Right ventricle myocardium superior (tissue), 1 donor: ENCODE data around the gene TNFRSF4. TPM values are rescaled to one million over a fixed set of nuclear protein-coding genes. Genes with fewer than 3 reads are reported as not detected.
"Not testable (repeated sequence)": the region's sequence is repeated elsewhere in the genome, so short reads cannot be mapped to it uniquely, and the experiment has no call there.

ENCODE experiments used
- ATAC-seq: fragments of 200-7000 bp; cut with Tn5 transposase; one replicate; pipeline ENCODE4 v1.9.1; 2020; ENCODE audit warnings: mild to moderate bottlenecking; ENCODE audit not compliant: poor library complexity
- DNase-seq: peaks from one replicate; pipeline ENCODE4 v3.0.0-alpha.2; 2020
- intact Hi-C: fragments of 100-400 bp; cut with DNase I; formaldehyde crosslinking; loops from one replicate; pipeline ENCODE4 v1.11.2; 2022
- total RNA-seq: library from RNA; stranded (reverse); fragmentation: NEBNext Ultra II Directional; extraction: Animal tissue kit (Norgen Biotek cat#: 25700); gene quantifications from one replicate; pipeline ENCODE4 v1.2.1, GENCODE V29; 2021
- donor health status: DM: no; HTN: yes; CAD: no; lungs with severe emphysema.

Gene TNFRSF4
- total RNA-seq, 1 donor from 2014 or later = 2.1 TPM

GRCh38 chr1:1177452-1178206 lies 36.3 kb downstream of the TNFRSF4 start:
- DNase-seq = no peak
- intact Hi-C loops = no loop called here
- no peak for ATAC-seq

DNA sequence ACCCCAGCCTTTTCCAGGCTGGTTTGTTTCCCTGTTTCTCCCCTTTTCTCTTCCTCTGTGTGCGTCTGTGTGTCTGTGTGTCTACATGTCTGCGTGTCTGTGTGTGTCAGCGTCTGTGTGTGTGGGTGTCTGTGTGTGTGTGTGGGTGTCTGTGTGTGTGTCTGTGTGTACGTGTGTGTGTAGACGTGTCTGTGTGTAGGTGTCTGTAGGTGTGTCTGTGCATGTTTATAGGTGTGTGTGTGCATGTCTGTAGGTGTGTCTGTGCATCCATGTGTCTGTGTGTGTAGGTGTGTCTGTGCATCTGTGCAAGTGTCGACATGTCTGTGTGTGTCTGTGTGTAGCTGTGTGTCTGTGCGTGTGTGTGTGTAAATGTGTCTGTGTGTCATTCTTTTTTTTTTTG lies 37.0 kb downstream of the TNFRSF4 start:
- no peak for ATAC-seq
- intact Hi-C loops = no loop called here
- no peak for DNase-seq

DNA sequence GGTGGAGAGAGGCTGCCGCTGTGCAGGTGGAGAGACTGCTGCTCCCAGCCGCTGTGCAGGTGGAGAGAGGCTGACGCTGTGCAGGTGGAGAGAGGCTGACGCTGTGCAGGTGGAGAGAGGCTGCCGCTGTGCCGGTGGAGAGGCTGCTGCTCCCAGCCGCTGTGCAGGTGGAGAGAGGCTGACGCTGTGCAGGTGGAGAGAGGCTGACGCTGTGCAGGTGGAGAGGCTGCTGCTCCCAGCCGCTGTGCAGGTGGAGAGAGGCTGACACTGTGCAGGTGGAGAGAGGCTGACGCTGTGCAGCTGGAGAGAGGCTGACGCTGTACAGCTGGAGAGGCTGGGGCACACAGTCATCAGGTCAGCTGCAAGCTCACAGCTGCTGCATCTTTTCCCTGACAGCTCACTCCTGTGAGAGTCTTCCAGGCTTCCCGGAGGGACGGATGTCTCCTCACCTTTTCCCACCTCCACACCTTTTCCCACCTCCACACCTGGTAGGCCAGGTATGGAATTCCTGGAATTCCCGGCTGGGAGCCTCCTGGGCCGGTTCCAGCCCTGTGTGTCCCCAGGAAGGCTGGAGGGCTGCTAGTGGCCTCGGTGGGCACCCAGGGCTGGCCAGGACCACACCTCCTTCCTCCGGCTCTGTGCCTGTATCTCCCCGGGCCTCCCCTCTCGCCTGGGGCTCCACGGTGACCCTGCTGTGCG lies 37.7 kb downstream of the TNFRSF4 start:
- peak; percentile 27 for DNase-seq
- intact Hi-C loops, ATAC-seq: not testable (repeated sequence)

- DNase-seq (no peak), ATAC-seq (no peak)
- intact Hi-C loops = no loop called here
Observed at GRCh38 chr1:1175221-1176062, 38.5 kb downstream of the TNFRSF4 start.

DNA sequence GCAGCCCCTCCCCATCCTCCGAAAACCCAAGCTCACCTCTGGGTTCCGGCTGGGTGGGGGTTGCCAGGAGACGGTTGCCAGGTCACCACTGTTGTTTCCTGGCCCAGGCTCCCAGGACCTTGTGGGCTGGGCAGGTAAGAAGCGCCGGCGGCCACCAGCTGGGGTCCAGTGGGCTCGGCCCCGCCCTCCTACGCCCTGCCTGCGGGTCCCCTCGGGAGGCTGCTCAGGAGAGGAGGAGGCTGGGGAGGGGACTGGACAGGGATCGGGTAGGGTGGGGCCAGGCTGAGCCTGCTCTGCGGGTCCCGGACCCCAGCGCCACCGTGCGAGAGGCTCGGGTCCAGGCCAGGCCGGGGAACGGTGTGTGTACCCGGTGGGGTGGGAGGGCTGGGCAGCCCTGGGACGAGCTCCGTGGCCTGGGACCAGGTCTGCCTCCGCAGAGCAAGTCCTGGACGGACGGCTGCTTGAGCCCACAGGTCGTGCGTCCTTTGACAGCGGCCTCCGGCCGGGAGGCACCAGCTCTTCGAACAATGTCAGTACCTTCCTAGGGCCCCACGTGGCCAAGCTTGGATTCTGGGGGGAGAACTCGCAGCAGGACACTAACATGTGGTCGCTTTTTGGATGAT lies 40.0 kb downstream of the TNFRSF4 start, which contains the start of gene TTLL10:
Gene TTLL10 (plus strand): TSS at position 88 of the 623 bp plus-strand sequence. CDS start 5,336 bp downstream, outside the sequence.
- ATAC-seq (peak; percentile 18), DNase-seq (peak; percentile 38)
- intact Hi-C loops = no loop called here

GRCh38 chr1:1173061-1173792 lies 40.7 kb downstream of the TNFRSF4 start:
- intact Hi-C loops = no loop called here
- ATAC-seq (no peak), DNase-seq (peak; percentile 34)

GRCh38 chr1:1171546-1172340 lies 42.2 kb downstream of the TNFRSF4 start:
- DNase-seq = peak; percentile 31
- intact Hi-C loops = no loop called here
- no peak for ATAC-seq

GRCh38 chr1:1171161-1171545 lies 42.8 kb downstream of the TNFRSF4 start:
- intact Hi-C loops = no loop called here
- ATAC-seq (no peak), DNase-seq (no peak)

DNA sequence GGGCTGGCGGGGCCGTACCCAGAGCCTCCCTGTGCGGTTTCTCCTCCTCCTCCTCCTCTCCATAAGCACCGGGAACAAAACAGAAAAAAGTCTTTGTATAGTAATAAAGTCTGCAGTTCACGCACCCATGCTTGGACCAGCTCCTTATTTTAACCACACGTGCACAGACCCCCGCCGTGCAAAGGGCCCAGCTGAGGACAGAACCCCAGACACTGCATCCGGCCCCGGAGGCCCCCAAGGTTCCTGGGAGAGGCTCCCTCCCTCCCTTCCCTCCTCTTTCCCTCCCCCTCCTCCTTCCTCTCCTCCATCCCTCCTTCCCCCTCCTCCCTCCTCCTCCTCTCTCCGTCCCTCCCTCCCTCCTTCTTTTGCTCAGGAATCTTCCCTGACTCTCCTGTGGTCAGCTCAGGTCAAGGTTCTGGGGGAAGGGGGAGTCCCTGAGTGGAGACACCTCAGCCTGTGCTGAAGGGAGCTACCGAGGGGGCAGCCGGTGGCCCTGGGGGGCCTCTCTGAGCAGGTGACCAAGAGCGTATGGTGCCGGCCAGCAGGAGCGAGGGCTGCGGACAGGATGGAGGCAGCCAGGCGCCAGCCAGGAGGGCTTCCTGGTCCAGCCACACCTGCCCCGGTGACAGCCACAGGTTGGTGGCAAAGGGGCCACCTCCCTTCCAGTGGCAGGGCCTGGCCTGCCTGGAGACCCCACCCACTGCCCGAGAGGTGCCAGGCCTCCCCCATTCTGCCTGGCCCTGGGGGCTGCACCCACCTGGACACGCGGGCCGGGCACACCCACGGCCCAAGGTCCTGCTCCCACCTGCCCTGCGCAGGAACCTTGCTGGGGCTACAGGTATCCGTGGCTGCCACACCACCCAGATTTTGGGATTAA lies 43.5 kb downstream of the TNFRSF4 start:
- DNase-seq = peak; percentile 36
- ATAC-seq = no peak
- intact Hi-C loops = no loop called here

GRCh38 chr1:1169429-1170214 lies 44.3 kb downstream of the TNFRSF4 start:
- peak; percentile 32 for DNase-seq
- ATAC-seq = no peak
- intact Hi-C loops = no loop called here

DNA sequence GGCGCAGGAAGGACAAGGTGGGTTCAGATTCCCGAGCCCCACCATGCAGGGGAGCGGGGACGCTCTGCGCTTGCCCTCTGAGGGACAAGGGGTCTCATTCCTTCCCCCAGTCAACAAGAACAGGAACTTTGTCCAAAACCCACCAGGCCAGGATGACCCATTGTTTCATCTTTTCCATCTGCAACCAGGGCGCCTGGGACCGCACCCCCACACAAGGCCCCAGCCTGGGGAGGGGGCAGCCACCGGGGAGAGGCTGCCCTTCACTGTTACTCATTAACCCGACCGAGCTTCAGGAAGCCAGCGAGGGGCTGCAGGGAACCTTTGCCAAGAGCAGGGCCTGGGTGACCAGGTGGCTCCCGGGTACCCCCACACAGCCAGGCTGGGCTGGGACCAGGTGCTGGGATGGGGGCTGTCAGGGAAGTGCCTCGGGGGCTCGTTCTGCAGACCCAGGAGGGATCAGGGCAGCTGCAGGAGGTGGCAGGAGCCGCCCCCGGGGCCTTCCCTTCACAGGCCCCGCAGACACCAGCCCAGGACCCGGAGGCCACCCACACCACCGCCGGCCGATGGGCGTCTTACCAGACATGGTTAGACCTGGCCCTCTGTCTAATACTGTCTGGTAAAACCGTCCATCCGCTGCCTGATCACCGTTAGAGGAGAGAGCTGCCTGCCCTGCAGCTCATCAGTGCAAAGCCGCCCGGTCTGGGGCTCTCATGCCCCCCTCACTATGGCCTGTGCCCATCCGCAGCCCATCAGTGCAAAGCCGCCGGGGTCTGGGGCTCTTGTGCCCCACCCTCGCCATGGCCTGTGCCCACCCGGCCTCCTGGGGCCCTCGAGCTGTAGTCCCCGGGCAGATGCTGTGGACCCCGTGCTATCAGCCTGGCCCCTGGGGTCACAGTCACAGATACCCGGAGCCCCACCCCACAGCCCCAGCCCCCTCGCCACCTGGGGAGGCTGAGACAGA lies 45.2 kb downstream of the TNFRSF4 start:
- ATAC-seq = no peak
- intact Hi-C loops = no loop called here
- DNase-seq = peak; percentile 36

DNA sequence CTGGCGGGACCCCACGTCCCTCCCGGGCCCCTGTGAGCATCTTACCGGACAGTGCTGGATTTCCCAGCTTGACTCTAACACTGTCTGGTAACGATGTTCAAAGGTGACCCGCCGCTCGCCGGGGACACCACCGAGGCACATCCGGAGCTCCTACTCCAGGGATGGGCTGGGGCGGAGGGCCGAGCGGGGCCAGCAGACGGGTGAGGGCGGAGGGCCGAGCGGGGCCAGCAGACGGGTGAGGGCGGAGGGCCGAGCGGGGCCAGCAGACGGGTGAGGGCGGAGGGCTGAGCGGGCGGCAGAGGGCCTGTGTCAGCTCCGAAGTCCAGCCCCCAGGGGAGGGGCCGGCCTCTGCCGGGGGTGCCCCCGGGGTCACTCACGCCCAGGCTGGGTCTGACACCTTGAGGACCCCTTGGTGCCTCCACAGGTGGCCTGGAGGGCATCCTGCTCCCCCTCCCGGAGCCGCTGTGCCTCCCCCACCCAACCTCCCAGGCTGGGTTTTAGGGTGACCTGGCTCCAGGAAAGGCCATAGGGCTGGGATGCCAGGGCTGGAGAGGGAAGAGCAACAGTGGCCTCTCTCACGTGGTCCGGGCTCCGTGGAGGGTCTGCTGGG lies 46.0 kb downstream of the TNFRSF4 start:
- no peak for ATAC-seq
- intact Hi-C loops = no loop called here
- DNase-seq = no peak

DNA sequence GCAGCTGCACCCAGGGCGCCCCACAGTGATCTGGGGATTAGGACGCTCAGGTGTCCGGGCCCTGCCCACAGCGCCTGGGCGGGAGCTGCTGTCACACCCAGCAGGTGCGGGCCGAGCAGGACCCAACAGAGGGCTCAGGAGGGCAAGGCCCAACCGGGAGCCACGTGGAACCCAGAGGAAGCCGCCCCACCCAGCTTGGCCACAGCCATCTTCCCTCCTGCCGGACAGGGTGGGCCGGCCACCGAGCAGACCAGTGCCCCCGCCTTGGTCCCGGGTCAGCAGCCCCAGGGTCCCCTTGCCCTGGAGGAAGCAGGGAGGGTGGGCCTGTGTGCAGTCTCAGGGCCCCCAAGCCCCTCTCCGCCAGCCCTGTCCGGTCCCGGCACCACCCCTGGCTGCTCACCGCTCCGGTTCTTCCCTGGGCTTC lies 46.5 kb downstream of the TNFRSF4 start:
- intact Hi-C loops = no loop called here
- ATAC-seq (no peak), DNase-seq (no peak)

- intact Hi-C loops = no loop called here
- ATAC-seq = no peak
- no peak for DNase-seq
Observed at GRCh38 chr1:1166642-1167397, 47.1 kb downstream of the TNFRSF4 start.
